ENCODE measurements around the gene ARHGAP15.

DNA sequence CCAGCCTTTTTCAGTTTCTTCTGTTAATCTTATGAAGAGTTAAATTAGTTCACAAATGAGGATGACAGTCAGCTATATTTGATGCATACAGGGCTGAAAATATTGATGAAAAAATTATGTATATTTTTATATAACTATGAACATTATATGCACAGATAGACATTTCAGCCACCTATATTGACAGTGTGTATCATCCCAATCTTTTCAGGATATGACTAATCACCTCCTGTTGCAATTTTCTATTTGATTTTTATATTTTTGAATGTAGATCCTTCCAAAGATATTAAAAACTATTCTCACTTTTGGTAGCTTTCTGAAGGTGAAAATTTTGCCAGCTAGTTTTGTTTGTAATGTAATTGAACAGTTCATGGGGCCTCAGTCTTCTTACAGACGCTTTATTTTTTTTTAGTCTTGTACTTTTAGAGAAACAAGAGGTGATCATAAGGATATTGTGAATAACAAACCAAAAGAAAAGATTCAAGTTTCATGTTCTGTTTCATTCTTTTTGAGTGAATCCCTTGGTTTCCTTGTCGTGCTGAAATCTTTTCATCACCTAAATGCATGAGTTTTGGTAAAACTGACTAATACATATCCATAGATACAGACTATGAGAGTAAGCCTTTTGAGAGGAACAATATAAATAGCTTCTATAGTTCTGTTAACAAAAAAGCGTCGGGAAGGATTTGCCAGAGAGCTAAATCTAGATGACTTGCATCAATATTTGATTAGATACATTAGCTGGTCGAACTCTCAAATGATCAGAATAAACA is 123.1 kb downstream of the ARHGAP15 start:
- no peak for TF ChIP-seq EZH2 (IDR thresholded peaks at IDR 0.05; ENCODE audit: insufficient read depth, poor library complexity, severe bottlenecking)
- no peak for TF ChIP-seq EZH2phosphoT487 (IDR thresholded peaks at IDR 0.05; ENCODE audit: insufficient read depth, low read depth)
